HG02840 (cell line): Measurements from ENCODE around the gene OTUB2.

Experiments
- ATAC-seq: cut with Tn5 transposase; IDR thresholded peaks from one replicate; pipeline ENCODE4 v1.9.1; 2021; ENCODE audit warnings: mild to moderate bottlenecking, moderate library complexity, moderate number of reproducible peaks; ENCODE audit not compliant: unreplicated experiment, low FRiP score

Gene OTUB2

GRCh38 chr14:93996130-93996695, 29.9 kb upstream of the OTUB2 start:
- no peak for ATAC-seq

- ATAC-seq, result no peak
These were observed 29.1 kb upstream of the OTUB2 start, which contains the start of gene CCDC197 for GRCh38 chr14:93997082-93997481. CCDC197 (plus strand) TSS chr14:93997301; CDS start chr14:93998132, 831 bp downstream.

GRCh38 chr14:93997916-93998870, 27.9 kb upstream of the OTUB2 start:
- ATAC-seq, result no peak

- ATAC-seq, result no peak
These were observed 27.2 kb upstream of the OTUB2 start for GRCh38 chr14:93998871-93999403.

GRCh38 chr14:93999573-93999972, 26.6 kb upstream of the OTUB2 start:
- no peak for ATAC-seq

GRCh38 chr14:94000267-94000666, 25.9 kb upstream of the OTUB2 start:
- no peak for ATAC-seq

GRCh38 chr14:94001016-94001415, 25.1 kb upstream of the OTUB2 start:
- ATAC-seq, result no peak

- ATAC-seq, result no peak
These were observed 24.4 kb upstream of the OTUB2 start for GRCh38 chr14:94001501-94002396.

- no peak for ATAC-seq
These were observed 22.7 kb upstream of the OTUB2 start for GRCh38 chr14:94003397-94003796.

GRCh38 chr14:94004015-94004414, 22.1 kb upstream of the OTUB2 start:
- no peak for ATAC-seq

GRCh38 chr14:94005324-94006073, 20.6 kb upstream of the OTUB2 start:
- ATAC-seq, result no peak

- no peak for ATAC-seq
These were observed 17.9 kb upstream of the OTUB2 start for GRCh38 chr14:94008234-94008633.

- ATAC-seq, result no peak
These were observed 16.4 kb upstream of the OTUB2 start for GRCh38 chr14:94009767-94010166.

GRCh38 chr14:94010625-94011024, 15.5 kb upstream of the OTUB2 start:
- ATAC-seq, result no peak

- no peak for ATAC-seq
These were observed 14.3 kb upstream of the OTUB2 start for GRCh38 chr14:94011795-94012194.

GRCh38 chr14:94014382-94014781, 11.8 kb upstream of the OTUB2 start:
- no peak for ATAC-seq

- ATAC-seq, result no peak
These were observed 10.9 kb upstream of the OTUB2 start for GRCh38 chr14:94015223-94015622.

- ATAC-seq, result no peak
These were observed 9.6 kb upstream of the OTUB2 start for GRCh38 chr14:94016446-94016976.

- no peak for ATAC-seq
These were observed 7.8 kb upstream of the OTUB2 start for GRCh38 chr14:94018308-94018707.

GRCh38 chr14:94019329-94019728, 6.8 kb upstream of the OTUB2 start:
- ATAC-seq, result no peak
